Thyroid gland (tissue), 4 donors: ENCODE measurements around the gene PATJ.

Experiments used
- CTCF ChIP-seq, 6 experiments: fragments of 200-600 bp in 3 of 6; fragments of 450-650 bp in 3 of 6; sonication (generic) in 3 of 6; IDR thresholded peaks; one replicate each; pipeline ENCODE4 v1.5.1; 2016 to 2019; ENCODE audit warnings: antibody characterized with exemption in 6 of 6, mild to moderate bottlenecking in 2 of 6, inconsistent platforms in 1 of 6, moderate library complexity in 1 of 6
- POLR2A ChIP-seq, 2 donors: fragments of 450-650 bp; IDR thresholded peaks; one replicate each; pipeline ENCODE4 v1.6.1; 2017; ENCODE audit warnings: antibody characterized with exemption in 2 of 2, mild to moderate bottlenecking in 2 of 2, moderate library complexity in 1 of 2

- TF ChIP-seq POLR2A (IDR thresholded peaks at IDR 0.05), result no peak
- no peak for TF ChIP-seq CTCF (IDR thresholded peaks at IDR 0.05)
Observed at GRCh38 chr1:61770131-61770530, 27.9 kb downstream of the PATJ start.
